ENCODE results near the gene ACTN1.
"Not testable (repeated sequence)": the region's sequence is repeated elsewhere in the genome, so short reads cannot be mapped to it uniquely, and the experiment has no call there.

ACTN1 gene

DNA sequence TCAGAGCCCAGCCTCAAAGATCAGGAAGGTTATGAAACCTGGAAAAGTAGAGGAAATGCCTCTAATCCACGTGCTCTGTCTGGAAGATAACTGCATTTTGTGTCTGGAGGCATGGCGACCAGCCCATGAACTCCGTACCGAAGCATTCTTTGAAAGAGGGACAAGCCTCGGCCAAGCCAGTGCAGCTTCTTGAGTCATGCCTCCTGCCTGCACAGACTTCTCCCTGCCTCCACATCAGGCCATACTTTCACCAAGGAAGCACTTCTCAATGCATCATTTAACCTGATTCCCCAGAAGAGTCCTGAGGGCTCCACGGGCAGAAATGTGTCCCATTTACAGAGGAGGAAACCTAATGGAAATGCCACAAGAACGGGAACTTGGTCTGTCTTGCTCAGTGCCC is 3.4 kb downstream of the ACTN1 start:
- Histone ChIP-seq H3K27ac (ENCODE audit: poor library complexity, severe bottlenecking) (peak overlapping the region; percentile 98), H3K36me3 (ENCODE audit: low read depth) (peaks cover 79% of the 10 kb centered on the region), H3K9me3 (ENCODE audit: severe bottlenecking) (no peaks in the 10 kb centered on the region), H3K4me3 (ENCODE audit: severe bottlenecking) (peak overlapping the region; percentile 1), H3K4me1 (ENCODE audit: insufficient read depth, poor library complexity, severe bottlenecking) (peaks cover 74% of the 10 kb centered on the region), H3K27me3 (ENCODE audit: insufficient read depth, poor library complexity, severe bottlenecking) (no peaks in the 10 kb centered on the region)
- ATAC-seq (ENCODE audit: low read depth) = peak; percentile 11
- TF ChIP-seq, protein P1, sequence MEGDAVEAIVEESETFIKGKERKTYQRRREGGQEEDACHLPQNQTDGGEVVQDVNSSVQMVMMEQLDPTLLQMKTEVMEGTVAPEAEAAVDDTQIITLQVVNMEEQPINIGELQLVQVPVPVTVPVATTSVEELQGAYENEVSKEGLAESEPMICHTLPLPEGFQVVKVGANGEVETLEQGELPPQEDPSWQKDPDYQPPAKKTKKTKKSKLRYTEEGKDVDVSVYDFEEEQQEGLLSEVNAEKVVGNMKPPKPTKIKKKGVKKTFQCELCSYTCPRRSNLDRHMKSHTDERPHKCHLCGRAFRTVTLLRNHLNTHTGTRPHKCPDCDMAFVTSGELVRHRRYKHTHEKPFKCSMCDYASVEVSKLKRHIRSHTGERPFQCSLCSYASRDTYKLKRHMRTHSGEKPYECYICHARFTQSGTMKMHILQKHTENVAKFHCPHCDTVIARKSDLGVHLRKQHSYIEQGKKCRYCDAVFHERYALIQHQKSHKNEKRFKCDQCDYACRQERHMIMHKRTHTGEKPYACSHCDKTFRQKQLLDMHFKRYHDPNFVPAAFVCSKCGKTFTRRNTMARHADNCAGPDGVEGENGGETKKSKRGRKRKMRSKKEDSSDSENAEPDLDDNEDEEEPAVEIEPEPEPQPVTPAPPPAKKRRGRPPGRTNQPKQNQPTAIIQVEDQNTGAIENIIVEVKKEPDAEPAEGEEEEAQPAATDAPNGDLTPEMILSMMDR (IDR thresholded peaks at IDR 0.05; ENCODE audit: poor library complexity, severe bottlenecking) = no peak
- no peak for DNase-seq (ENCODE audit: low spot score)

DNA sequence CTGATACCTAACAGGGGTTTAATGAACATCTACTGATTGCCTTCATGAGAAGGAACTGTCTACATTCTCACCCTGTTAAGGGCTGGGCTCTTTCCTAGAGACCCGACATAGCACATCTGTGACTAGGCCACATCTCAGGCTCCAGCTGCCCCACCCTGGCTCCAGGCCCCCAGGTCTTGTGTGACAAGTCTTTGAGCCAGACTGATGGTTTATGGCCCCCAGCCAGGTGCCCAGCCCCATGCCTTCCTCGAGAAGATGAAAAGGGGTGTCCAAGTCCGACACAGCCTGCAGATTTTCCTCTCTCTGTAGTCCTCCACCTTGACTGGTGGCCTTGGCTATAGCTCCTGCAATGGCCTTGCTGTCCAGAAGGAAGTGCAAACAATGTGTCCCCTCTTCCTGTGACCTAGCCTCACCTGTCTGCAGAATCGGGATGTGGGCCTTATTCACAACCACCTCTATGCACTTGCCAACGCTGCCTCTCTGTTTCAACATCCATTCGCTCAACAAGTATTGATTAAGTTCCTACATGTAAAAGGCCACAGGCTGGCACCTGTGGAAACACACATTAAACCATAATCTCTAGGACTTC is 4.2 kb downstream of the ACTN1 start:
- H3K36me3 ChIP-seq (ENCODE audit: low read depth) = peaks cover 87% of the 10 kb centered on the region
- TF ChIP-seq, protein P1 (IDR thresholded peaks at IDR 0.05; ENCODE audit: poor library complexity, severe bottlenecking) = no peak
- H3K4me3 ChIP-seq (ENCODE audit: severe bottlenecking) = no peak overlapping the region
- H3K27ac ChIP-seq (ENCODE audit: poor library complexity, severe bottlenecking) = peak overlapping the region; percentile 98
- peaks cover 76% of the 10 kb centered on the region for H3K4me1 ChIP-seq (ENCODE audit: insufficient read depth, poor library complexity, severe bottlenecking)
- no peaks in the 10 kb centered on the region for H3K9me3 ChIP-seq (ENCODE audit: severe bottlenecking)
- DNase-seq (ENCODE audit: low spot score) (no peak), ATAC-seq (ENCODE audit: low read depth) (no peak)
- H3K27me3 ChIP-seq (ENCODE audit: insufficient read depth, poor library complexity, severe bottlenecking) = no peaks in the 10 kb centered on the region

DNA sequence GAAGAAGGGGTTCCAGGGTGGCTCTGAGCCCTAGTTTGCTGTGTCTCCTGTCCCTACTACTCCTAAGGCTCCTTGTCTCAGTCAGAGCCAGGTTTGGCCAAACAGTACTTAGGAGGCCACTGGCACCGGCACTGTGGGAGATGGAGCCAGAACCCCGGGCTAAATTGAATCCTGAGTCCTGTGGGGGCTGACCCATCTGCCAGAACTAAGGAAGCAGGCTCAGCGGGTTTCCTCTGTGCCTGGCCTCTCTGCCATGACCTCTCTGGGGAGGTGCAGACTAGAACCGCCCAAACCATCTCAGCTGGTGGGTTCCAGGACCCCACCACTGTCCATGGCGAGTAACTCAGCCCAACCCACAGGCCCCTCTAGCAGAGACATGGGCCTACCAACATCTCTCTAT is 5.5 kb downstream of the ACTN1 start:
- ATAC-seq (ENCODE audit: low read depth) (no peak), DNase-seq (ENCODE audit: low spot score) (no peak)
- Histone ChIP-seq H3K4me3 (ENCODE audit: severe bottlenecking) (no peak overlapping the region), H3K4me1 (ENCODE audit: insufficient read depth, poor library complexity, severe bottlenecking) (peaks cover 88% of the 10 kb centered on the region), H3K27me3 (ENCODE audit: insufficient read depth, poor library complexity, severe bottlenecking) (no peaks in the 10 kb centered on the region), H3K9me3 (ENCODE audit: severe bottlenecking) (no peaks in the 10 kb centered on the region), H3K36me3 (ENCODE audit: low read depth) (peaks cover 99% of the 10 kb centered on the region), H3K27ac (ENCODE audit: poor library complexity, severe bottlenecking) (peak overlapping the region; percentile 98)
- TF ChIP-seq, protein P1 (IDR thresholded peaks at IDR 0.05; ENCODE audit: poor library complexity, severe bottlenecking) = no peak

DNA sequence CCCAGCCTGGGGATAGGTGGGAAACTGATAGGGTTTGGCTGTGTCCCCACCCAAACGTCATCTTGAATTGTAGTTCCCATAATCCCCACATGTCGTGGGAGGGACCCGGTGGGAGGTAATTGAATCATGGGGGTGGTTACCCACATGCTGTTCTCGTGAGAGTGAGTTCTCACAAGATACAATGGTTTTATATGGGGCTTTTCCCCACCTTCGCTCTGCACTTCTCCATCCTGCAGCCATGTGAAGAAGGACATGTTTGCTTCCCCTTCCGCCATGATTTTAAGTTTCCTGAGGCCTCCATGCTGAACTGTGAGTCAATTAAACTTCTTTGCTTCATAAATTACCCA is 5.9 kb downstream of the ACTN1 start:
- Histone ChIP-seq H3K4me1 (ENCODE audit: insufficient read depth, poor library complexity, severe bottlenecking) (peaks cover 92% of the 10 kb centered on the region), H3K27ac (ENCODE audit: poor library complexity, severe bottlenecking) (peak overlapping the region; percentile 98), H3K36me3 (ENCODE audit: low read depth) (peaks cover 100% of the 10 kb centered on the region)
- H3K4me3 ChIP-seq (ENCODE audit: severe bottlenecking); H3K9me3 ChIP-seq (ENCODE audit: severe bottlenecking); ATAC-seq (ENCODE audit: low read depth); H3K27me3 ChIP-seq (ENCODE audit: insufficient read depth, poor library complexity, severe bottlenecking); DNase-seq (ENCODE audit: low spot score): not testable (repeated sequence)

DNA sequence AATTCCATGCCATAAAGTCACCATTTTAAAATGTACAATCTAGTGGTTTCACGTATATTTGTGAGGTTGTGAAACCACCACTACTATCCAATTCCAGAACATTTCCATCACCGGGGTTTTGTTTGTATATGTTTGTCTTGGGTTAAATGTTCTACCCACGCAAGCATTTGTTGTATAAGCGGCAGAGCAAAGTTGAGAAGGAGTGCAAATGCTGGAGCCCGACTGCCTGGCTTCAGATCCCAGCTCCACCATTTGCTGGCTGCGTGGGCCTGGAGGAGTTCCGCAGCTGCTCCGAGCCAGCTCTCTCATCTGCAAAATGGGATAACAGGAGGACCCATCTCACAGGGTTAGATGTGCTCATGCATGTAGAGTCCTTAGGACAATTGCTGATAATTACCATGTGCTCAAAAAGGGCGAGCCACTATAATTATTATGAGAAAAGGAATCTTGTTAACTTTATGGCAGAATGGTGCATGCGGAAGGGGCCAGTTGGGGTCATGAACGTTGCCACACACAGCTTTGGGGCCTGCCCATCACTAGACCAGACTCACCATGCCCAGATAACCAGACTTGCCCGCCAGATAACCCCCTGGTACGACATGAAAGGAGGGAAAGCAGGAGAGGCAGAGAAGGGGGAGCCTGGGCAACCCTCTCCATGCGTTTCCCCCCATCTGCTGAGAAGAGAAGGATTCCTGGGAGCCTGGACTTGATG is 6.4 kb downstream of the ACTN1 start:
- Histone ChIP-seq H3K4me3 (ENCODE audit: severe bottlenecking) (no peak overlapping the region), H3K4me1 (ENCODE audit: insufficient read depth, poor library complexity, severe bottlenecking) (peaks cover 97% of the 10 kb centered on the region), H3K9me3 (ENCODE audit: severe bottlenecking) (no peaks in the 10 kb centered on the region), H3K27me3 (ENCODE audit: insufficient read depth, poor library complexity, severe bottlenecking) (no peaks in the 10 kb centered on the region), H3K36me3 (ENCODE audit: low read depth) (peaks cover 100% of the 10 kb centered on the region), H3K27ac (ENCODE audit: poor library complexity, severe bottlenecking) (peak overlapping the region; percentile 98)
- ATAC-seq (ENCODE audit: low read depth) = no peak
- DNase-seq (ENCODE audit: low spot score) = no peak
- TF ChIP-seq, protein P1 (IDR thresholded peaks at IDR 0.05; ENCODE audit: poor library complexity, severe bottlenecking) = no peak
